Ecto neural progenitor cell (in vitro differentiated cells): Measurements from ENCODE around the gene BNC1.
"Not testable (repeated sequence)": the region's sequence is repeated elsewhere in the genome, so short reads cannot be mapped to it uniquely, and the experiment has no call there.

ENCODE experiments used
- DNase-seq: peaks from one replicate; pipeline ENCODE4 v3.0.0-alpha.2; 2018; ENCODE audit warnings: low spot score

The BNC1 gene

GRCh38 chr15:83295417-83295816 lies 11.0 kb upstream of the BNC1 start:
- no peak for DNase-seq

DNA sequence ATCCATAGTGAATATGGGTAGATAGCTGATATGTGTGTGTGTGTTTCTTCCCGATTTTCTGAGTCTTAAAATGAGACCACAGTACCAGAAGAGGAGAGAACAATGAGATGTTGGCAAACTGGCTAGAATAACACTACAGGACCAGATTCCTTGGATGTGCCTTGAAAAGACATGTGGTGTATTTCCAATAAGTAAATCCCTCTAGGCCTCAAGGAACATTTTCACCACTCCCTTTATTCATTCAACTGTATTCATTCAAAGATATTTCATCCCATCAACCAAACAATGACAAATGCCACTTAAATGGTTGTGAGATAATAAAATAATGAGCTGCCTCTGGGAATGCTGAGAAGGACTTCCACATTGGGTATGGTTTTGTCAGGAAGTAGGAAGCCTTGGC lies 8.7 kb upstream of the BNC1 start:
- no peak for DNase-seq

- DNase-seq: no peak
Measured at GRCh38 chr15:83292317-83292716, 7.9 kb upstream of the BNC1 start.

- DNase-seq: no peak
Measured at GRCh38 chr15:83290236-83290635, 5.8 kb upstream of the BNC1 start.

GRCh38 chr15:83289160-83289559 lies 4.7 kb upstream of the BNC1 start:
- DNase-seq: no peak

- DNase-seq: peak; percentile 60
Measured at GRCh38 chr15:83288381-83288801, 3.9 kb upstream of the BNC1 start.

GRCh38 chr15:83287541-83288027 lies 3.1 kb upstream of the BNC1 start:
- DNase-seq: no peak

GRCh38 chr15:83285979-83286553 lies 1.6 kb upstream of the BNC1 start:
- no peak for DNase-seq

DNA sequence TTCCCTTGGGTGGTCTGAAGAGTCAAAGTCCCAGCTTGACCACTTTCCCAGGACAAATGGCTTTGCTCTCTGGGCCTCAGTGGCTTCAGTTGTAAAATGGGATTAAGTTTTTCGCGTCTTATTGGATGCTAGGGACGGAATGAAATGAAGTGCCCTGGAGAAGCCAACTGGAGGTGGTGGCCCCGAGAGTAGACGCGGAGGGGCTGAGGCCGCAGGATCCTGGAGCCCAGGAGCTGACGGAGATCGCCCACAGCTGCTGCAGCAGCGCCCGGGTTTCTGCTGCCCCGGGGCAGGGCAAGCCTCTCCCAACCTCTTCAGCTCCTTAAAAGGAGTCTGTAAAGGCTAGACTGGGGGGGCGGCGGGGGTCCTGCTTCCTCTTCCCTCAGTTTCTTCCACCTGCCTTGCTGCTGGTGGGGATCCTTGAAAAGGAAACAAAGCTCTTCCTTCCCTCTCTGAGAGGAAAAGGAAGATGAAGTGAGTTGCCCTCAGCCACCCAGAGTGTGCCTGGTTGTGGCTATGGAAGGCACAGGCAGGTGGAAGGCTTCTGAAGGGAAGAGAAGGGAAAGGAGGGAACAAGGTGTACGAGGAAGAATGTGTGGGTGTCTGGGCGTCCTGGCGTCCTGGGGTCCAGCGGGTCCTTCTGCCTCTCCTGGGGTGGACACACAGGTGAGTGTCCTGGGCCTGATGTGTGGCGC lies 967 bp upstream of the BNC1 start:
- DNase-seq: peak; percentile 52

DNA sequence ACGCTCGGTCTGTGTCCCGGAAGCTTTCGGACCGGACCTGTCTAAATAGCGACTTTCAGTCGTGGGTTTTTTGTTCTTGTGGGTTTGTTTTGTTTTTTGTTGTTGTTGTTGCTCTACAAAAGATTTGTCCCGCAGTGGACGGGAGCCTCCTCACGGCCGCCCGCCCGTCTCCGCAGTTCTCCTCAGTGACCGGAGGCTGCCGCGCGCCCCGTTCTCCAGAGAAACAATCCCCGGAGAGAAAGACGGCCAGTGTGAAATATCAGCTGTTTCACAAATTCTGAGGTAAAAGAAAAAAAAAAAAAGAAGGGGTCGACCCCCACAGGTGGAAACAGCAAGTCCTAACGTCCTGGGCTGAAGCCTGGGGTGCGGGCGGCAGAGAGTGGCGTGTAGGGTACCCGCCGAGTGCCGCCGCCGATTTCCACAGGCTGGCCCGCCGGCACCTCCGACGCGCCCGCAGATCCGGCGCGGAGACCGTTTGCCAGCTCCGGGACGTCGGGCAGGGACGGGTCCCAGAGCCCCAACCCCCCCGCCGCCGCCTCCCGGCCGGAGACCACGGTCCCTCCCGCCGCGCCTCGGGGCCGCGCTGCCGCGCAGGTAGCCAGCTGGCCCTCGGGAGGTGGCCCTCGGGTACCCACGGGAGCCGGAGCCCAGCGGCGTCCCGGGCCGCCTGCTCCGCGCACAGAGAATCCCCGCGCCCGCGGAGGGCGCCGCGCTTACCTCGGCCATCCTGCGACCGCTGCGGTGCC lies 478 bp downstream of the BNC1 start:
- peak; percentile 55 for DNase-seq

GRCh38 chr15:83283138-83283812 lies 1.2 kb downstream of the BNC1 start:
- peak; percentile 70 for DNase-seq

DNA sequence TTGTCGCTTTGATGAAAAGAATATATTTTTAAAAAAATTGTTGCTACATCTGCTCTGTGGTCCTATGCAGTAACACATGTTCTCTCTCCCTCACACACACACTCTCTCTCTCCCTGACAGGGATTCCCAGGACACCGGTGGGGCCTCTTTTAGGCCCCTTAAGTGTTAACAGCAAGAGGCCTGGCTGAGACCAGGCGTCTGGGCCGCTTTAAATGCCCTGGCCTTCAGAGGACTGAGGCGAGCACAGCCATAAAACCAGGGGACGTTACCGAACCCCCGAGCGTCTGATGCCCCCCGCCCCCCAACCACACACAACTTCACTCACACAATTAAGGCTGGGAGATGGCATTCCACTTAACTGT lies 1.7 kb downstream of the BNC1 start:
- DNase-seq: no peak

GRCh38 chr15:83282141-83282540 lies 2.3 kb downstream of the BNC1 start:
- no peak for DNase-seq

DNA sequence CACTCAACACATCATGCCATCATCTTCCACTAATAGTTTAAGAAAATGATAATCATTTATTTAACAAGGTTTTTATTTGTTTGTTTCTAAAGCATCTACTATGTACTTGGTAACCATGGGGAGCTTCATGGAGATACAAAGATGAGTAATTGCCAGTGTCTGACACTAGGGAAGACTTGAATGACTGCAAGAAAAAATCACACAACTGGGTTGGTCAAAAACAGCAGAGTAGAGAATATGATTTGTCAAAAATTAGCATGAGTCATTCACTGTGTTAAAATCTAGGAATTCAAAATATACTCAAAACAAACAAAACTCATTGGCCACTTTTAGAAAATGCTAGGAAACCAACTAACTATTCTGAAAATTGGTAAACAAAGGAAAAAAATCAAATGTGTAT lies 6.3 kb downstream of the BNC1 start:
- DNase-seq: no peak

GRCh38 chr15:83276661-83277060 lies 7.8 kb downstream of the BNC1 start:
- no peak for DNase-seq

DNA sequence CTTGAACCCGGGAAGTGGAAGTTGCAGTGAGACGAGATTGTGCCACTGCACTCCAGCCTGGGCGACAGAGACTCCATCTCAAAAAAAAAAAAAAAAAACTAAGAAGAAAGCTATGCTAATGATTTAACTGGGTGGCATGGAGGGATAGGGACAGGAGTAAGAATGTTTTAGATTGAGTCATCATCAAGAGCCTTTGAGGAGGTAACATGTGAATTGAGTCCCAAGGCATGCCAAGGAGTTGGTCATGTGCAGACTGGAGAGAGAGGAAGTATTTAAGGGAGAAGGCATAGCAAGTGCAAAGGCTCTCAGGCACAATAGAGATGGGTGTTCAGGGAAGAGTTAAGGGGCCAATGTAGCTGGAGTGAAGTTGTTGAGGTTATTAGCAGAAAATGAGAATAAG lies 9.1 kb downstream of the BNC1 start:
- no peak for DNase-seq

- no peak for DNase-seq
Measured at GRCh38 chr15:83270176-83270575, 14.3 kb downstream of the BNC1 start.

GRCh38 chr15:83268147-83268546 lies 16.3 kb downstream of the BNC1 start:
- no peak for DNase-seq

- no peak for DNase-seq
Measured at GRCh38 chr15:83262594-83263315, 21.7 kb downstream of the BNC1 start.

- DNase-seq: not testable (repeated sequence)
Measured at GRCh38 chr15:83262181-83262580, 22.3 kb downstream of the BNC1 start.

DNA sequence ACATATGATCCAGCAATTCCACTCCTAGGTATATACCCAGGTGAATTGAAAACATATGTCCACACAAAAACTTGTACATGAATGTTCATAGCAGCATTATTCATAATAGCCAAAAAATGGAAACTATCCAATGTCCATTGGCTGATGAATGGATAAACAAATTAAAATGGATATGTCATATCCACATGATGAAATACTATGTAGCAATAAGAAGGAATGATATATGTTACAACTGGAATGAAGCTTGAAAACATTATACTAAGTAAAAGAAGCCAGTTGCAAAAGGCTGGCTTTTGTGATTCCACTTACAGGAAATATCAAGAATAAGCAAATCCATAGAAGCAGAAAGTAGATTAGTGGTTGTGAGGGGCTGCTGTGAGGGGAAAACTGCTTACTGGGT lies 33.7 kb downstream of the BNC1 start:
- DNase-seq: no peak

DNA sequence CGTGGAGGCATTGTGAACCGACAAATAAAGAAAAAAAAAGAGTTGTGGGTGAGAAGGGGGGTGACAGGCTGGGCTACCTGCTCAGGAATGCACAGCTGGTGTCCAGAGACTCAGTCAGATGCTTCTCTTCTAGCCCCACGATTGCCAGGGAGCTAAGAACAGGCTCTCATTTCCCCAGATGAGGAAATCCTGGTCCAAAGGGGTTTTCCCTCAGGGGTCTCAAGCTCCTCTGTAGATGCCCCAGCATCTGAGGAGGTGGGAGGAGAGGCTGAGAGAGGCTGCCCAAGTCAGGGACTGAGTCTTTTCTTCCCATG lies 35.5 kb downstream of the BNC1 start:
- no peak for DNase-seq
